ENCODE results near the gene AMELY.
"Not testable (repeated sequence)": the region's sequence is repeated elsewhere in the genome, so short reads cannot be mapped to it uniquely, and the experiment has no call there.

DNA sequence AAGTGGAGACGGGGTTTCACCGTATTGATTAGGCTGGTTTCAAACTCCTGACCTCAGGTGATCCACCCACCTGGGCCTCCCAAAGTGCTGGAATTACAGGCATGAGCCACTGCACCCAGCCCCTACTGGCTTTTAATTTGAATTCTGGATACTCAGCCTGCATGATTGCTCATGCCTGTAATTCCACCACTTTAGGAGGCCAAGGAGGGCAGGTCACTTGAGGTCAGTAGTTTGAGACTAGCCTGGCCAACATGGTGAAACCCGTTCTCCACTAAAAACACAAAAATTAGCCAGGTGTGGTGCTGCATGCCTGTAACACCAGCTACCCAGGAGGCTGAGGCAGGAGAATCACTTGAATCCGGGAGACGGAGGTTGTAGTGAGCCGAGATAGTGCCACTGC, 3.5 kb downstream of the AMELY start:
- TF ChIP-seq ZNF274 (IDR thresholded peaks at IDR 0.05; ENCODE audit: low read depth, low read length); SIN3A (IDR thresholded peaks at IDR 0.05; ENCODE audit: low read depth); JUND (IDR thresholded peaks at IDR 0.05): not testable (repeated sequence)
- TF ChIP-seq, protein P1, sequence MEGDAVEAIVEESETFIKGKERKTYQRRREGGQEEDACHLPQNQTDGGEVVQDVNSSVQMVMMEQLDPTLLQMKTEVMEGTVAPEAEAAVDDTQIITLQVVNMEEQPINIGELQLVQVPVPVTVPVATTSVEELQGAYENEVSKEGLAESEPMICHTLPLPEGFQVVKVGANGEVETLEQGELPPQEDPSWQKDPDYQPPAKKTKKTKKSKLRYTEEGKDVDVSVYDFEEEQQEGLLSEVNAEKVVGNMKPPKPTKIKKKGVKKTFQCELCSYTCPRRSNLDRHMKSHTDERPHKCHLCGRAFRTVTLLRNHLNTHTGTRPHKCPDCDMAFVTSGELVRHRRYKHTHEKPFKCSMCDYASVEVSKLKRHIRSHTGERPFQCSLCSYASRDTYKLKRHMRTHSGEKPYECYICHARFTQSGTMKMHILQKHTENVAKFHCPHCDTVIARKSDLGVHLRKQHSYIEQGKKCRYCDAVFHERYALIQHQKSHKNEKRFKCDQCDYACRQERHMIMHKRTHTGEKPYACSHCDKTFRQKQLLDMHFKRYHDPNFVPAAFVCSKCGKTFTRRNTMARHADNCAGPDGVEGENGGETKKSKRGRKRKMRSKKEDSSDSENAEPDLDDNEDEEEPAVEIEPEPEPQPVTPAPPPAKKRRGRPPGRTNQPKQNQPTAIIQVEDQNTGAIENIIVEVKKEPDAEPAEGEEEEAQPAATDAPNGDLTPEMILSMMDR (IDR thresholded peaks at IDR 0.05 in 2 of 3, conservative IDR thresholded peaks at IDR 0.05 in 1 of 3; ENCODE audit: borderline replicate concordance in 1 of 3, insufficient read depth in 1 of 3, low read depth in 2 of 3, low read length in 2 of 3) = not testable (repeated sequence)
